COLO829 (cell line): ENCODE results near the gene ANKRD23.
"Not testable (repeated sequence)": the region's sequence is repeated elsewhere in the genome, so short reads cannot be mapped to it uniquely, and the experiment has no call there.

Source experiments
- DNase-seq: peaks from one replicate; pipeline ENCODE4 v3.0.0; 2012; ENCODE audit warnings: low spot score

ANKRD23 gene

DNA sequence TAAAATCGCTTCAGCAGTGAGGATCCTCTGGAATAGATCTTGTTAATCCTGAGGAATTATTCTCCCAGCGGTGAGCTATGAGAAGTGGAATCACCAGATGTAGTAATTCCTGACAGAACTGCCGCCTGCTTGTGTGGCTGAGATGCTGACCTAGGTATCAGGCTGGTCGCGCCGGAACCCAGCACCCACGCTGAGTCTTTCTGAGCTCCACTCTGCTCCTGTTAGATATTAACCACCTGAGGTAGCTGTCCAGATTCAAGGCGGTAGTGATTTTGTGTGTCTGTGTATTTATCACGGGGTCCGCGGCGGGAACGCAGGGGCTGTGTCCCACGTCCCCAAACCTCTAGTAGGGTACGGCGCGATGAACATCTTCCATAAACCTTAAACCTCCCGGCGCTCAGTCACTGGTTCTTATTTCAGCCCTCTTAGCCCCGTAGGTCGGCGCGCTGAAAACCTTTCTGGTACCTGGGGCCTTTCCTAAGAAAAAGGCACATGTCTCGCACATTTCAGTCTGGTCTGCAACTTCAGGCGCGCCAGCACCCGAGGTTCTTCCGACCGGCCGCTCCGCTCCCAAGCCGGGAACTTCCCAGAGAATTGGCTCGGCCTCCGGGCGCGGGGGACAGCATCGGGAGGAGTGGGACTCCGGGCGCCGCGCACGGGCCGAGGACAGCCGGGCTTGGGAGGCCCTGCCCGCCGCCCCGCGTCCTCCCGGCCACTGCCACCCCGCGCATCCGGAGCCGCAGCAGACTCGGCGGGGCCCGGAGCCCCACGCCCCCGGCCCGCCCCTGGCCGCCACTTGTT is 28.3 kb downstream of the ANKRD23 start:
- DNase-seq: peak; percentile 30

DNA sequence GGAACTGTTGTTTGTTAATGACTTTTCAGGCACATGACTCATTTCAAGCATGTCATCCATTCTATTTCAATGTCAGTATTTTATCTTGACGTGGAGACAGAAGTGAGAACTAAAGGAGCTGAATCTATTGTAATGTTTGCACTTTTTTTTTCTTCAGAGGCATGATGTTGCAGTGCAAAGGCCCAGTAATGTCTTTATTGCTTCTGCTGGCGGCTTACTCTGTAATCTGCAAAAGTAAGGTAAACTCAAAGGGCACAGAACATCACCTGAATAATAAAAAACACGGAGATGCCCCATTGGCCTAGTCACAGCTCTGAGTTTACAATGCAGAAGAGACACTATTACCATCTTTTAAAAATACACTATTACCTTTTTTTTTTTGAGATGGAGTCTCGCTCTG is 30.2 kb downstream of the ANKRD23 start:
- DNase-seq: no peak

DNA sequence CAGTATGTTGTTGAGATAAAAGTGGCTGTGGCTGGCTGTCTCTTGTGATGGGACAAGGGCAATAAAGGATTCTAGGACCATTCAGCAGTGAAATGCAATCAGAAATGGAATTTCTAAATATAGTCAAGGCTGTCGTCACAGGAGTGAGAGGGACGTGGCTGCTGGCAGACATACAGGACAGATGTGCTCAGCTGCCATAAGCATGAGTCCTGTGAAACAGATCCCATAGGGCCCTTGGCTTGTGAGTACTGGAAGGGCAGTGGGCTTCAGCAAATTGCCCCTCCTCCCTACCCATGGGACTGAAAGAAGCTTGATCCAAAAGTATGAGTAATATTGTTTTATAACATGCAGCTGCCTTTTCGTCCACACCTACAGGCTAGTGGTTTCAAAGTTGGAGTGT is 31.9 kb downstream of the ANKRD23 start:
- no peak for DNase-seq

DNA sequence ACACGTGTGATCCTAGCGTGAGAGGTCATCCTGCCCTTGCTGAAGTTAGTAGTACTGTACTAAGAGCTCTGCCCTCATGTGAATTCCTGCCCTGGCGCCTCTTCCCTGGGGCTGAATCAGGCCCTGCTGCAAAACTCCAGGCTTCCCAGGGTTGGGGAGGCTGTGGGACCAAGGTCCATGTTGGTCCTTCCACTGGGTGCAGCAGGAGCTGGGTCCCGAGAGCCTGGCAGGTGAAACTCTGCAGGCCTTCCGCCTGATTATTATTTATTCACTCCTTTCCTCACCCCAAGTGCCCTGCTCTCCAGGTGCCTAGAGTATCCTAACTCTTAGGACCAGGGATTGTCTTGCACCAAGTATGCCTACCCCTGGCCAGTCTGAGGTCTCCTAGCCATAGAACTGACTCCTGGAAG is 33.0 kb downstream of the ANKRD23 start:
- DNase-seq: no peak

DNA sequence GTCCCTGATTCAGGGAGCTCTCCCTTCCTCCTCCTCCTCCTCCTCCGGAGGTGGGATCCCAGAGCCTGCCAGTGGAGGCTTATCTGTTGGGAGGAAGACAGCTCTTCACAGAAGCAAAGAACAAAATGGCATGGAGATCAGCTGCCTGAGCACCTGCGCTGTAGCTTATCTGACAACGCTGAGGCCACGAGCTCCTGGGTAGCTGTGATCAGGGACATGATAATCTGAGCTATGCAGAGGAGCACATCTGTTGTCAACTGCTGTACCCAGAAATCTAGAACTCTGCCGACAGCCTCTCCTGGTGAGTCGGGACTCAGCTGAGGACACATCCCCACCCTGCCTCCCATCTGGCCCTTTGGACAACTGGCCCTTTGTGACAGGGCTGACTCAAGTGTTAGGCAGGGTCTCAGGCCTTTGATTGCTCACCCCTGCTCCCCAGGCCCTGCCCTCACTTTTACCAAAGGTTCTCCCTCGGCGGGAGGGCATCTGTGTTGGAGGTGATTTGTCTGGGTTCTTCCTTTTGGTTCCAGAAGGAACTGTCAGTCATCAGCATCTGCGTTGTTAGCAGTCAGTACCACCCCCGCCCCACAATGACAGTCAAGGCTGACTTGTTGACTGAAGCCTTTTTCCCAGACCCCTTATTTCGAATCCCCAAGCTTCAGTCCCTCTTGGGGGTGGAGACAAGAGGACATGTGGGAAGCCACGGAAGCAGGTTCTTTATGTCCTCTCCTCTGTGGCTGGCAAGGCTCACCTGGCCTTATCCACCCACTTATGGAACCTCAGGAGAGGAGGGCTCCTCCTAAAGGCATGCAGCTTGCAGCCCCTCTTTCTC is 33.7 kb downstream of the ANKRD23 start:
- DNase-seq: no peak

DNA sequence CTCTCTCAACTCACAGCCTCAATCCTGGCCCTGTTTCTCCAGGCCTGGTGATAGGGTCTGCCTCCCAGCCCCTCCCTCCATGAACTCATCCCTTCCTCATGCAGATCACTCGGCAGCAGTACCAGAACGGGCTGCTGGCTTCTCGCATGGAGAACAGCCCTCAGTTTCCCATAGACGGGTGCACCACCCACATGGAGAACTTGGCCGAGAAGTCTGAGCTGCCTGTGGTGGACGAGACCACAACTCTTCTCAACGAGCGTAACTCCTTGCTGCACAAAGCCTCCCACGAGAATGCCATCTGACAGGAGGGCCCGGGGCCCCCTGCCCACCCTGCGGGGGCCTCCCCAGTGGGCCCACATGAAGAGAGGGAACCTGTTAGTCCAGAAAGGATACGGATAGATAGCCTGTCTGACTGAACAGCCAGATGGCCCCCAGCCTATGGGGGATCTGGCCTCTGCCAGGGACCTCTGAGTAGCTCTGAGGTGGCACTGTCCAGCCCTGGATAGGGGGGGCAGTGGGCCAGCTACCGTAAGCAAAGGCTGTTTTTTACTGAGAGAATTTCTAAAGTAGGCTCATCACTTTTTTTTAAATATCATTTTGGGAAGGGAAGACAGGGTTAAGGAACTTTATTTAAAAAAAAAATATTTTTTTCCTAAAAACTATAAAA is 34.5 kb downstream of the ANKRD23 start:
- DNase-seq: no peak

DNA sequence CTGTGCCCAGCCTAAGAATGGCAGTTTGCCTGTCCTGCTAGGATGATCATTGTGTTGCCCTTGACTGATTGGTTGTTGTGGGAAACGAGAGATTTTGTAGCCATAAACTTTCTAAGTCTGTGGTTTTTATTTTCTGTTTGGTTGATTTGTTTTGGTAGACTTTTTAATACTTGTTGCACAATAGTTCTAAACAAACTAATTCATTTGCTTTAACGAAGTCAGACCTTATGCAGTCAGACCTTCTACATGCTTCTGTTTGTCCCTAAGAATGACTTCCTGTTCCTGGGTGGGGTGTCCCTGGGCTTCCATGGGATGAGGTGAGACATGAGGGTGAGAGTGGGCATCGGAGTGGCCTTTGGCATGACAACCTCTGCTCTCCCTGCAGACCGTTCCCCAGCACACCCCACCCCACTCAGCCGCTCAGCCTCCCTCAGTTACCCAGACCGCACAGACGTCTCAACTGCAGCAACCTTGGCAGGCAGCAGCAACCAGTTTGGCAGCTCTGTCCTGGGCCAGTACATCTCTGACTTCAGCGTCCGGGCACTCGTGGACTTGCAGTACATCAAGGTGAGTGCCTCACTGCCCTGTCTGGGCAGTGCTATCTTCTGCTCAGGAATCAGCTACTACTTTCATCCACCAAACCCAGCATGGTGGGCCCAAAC is 35.5 kb downstream of the ANKRD23 start:
- DNase-seq: no peak

DNA sequence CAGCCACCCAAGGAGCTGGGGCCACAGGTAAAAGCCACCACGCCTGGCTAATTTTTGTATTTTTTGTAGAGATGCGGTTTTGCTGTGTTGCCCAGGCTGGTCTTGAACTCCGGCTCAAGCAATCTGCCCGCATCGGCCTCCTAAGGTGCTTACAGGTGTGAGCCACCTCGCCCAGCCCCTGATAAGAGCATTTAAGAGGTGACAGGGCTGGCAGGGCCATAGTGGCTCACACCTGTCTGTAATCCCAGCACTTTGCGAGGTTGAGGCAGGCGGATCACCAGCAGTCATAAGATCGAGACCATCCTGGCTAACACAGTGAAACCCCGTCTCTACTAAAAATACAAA is 36.7 kb downstream of the ANKRD23 start:
- DNase-seq: no peak

DNA sequence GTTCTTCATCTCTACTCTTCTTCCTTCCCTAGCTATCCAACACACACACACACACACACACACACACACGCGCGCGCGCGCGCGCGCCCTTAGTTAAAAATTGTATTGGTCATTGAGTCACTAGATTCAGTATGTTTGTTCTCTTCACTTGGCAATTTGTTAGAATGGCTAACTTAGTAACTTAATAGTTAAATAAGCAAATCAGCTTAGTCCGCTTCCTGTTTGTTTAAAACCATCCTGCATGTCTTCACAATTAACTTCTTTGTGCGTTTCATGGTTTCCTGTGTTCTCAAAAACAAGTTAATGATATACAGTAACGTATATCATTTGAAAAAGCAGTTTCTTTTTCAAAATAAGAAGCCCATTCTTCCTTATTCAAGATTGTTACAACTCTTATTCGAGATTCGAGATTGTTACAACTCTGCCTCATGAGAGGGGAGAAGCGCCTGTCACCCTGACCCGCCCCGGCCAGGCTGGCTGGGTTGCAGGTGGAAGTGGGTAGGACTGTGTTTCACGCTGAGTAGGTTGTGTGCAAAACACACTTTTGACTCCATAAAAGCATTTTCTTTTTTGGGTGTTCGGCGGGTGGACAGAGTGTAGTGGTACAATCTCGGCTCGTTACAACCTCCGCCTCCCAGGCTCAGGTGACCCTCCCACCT is 37.2 kb downstream of the ANKRD23 start:
- peak; percentile 75 for DNase-seq

DNA sequence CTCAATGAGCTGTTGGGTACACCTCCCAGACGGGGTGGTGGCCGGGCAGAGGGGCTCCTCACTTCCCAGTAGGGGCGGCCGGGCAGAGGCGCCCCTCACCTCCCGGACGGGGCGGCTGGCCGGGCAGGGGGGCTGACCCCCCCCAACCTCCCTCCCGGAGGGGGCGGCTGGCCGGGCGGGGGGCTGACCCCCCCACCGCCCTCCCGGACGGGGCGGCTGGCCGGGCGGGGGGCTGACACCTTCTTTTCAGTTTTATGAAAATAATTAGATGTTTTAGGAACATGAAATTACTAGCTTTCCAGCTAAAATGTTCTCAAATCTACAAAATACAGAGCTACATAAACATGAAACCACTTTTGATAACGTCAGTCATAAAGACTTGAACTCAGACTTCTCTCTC is 37.9 kb downstream of the ANKRD23 start:
- DNase-seq: not testable (repeated sequence)

DNA sequence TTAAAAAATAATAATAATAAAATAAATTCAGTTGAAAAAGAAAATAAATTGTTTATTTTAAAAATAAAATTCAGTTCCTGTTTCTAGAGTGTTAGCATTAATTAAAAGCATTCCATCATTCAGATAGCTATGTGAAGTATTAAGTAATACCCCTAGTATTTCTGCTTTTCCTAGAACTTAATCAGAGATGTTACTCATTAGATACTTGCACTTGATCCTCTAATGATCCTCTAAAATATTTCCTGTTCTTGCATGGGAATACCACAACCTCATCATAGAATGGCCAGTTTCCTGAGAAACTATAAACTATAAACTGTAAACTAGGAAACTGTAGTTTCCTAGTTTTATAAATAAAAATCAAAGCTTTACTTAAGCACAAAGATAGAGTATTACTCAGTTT is 38.8 kb downstream of the ANKRD23 start:
- no peak for DNase-seq

DNA sequence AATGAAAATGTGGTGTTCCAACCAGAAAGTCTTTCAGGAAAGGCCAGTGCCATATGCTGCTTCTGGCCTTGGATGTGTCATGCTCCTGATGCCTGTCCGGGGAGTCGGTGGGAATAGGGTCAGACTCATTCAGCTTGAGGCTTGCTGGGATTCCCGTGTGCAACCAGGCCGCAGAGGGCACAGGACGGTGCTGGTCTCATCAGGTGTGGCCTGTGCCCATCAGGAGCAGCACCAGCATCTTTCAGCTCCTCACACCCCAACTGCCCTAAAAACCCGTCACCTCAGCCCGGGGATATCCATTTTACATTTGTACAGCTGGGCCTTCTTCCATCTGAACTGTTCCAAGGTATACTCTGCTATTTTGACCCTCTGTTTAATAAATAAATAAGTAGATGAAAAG is 41.1 kb downstream of the ANKRD23 start:
- no peak for DNase-seq

DNA sequence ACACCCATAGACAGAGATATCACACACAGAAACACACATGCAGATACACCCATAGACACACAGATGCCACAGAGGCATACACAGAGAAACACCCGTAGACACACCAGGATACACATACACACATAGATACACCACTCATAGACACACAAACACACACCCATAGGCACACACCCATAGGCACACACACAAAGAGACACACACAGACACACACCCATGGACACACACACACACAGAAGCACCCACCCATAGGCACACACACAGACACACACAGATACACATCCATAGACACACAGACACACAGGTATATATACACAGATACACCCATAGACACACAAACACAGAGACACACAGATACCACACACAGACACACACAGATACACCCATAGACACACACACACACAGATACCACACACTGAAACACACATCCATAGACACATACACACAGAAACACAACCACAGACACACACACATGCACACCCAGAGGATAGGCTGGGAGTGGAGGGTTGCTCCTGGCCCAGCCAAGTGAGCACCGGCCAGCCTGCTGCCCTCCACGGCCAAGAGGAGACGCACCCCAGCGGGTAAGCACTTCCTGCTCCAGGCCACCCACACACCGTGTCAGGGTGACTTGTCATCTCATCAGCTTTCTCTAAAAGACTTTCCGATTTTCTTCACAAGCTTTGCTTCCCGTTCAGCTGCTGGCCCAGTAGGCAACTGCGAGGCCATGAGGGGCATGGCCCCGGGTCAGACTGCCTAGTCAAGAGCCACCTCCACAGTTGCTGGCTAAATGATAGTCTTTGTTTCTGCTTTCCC is 41.8 kb downstream of the ANKRD23 start:
- DNase-seq: no peak

DNA sequence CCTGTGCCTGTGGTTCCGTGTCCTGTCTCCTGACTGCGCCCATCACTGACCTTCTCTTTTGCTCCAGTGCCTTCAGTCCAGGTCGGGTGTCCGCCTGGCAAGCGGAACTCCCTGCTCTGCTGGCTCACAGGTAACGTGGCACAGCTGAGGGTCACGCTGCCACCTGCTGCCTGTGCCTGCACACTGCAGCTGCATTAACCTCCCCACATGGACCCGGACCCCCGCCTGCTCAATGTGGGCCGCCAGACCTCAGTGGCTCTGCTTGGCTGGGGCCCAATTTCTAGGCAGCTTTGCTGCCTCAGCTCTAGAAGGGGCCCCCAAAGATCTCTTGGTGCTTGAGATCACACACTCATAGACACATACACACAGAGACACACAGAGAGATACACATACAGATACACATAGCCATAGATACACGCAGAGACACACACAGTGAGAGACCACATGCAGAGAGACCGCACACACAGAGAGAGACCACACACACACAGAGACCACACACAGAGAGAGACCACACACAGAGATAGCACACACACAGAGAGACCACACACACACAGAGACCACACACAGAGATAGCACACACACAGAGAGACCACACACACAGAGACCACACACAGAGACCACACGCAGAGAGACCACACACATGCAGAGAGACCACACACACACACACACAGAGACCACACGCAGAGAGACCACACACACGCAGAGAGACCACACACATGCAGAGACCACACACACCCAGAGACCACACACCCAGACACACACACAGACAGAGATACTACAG is 42.6 kb downstream of the ANKRD23 start:
- DNase-seq: peak; percentile 30

DNA sequence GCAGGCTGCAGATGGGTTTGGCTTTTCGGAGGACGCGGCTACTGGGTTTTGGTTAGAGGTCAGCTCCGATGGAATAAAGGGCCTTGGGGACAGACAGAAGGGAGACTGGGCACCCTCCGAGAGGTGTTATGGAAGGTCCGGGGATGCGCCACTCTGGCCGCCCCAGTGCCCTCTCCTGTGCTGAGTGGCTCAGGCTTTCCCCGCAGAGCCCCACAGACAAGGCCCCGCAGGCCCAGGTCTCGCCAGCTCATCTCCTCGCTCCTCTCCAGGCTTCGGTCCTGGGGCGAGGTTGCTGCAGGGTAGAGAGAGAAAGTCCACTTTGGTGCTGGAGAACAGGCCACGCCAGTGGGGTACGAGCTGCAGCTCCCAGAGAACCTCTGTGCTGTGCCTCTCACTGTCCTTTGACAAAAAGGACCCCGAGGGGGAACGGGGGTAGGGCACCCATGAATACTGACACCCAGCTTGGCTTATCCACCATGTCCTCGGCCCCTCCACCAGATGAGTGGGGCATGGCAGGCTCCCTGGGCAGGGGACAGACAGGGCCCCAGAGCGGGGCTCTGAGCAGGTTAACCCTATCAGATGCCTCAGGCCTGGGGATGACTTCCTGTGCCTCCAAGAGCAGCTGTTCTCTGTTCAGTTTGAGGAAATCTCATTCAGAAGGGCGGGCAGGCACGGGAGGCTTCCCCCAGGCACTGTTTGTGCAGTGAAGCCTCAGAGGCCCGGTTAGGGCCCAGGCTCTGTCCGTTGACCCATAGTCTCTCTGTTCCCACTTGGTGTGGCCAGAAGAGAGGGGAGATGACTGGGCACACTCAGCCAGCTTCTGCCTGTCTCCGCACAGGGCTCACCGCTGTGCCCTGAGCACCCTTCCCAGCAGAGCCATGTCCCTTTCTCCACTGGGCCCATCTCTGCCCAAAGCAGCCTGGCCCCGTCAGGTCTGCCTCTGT is 43.5 kb downstream of the ANKRD23 start:
- DNase-seq: no peak

DNA sequence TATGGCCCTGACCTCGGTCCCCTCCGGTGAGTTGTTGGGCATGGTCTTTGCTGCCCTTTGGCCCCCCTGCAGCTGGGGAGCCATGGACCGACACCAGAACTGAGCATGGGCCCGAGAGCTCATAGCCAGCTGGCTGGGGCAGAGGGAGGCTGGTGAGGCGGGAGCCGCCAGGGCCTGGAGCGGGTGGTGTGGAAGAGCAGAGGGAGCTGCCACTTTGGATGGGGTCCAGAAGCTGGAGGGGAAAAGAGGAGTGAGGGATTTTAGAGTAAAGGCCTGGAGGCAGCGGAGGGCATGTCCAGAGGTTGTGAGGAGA is 44.2 kb downstream of the ANKRD23 start:
- no peak for DNase-seq

DNA sequence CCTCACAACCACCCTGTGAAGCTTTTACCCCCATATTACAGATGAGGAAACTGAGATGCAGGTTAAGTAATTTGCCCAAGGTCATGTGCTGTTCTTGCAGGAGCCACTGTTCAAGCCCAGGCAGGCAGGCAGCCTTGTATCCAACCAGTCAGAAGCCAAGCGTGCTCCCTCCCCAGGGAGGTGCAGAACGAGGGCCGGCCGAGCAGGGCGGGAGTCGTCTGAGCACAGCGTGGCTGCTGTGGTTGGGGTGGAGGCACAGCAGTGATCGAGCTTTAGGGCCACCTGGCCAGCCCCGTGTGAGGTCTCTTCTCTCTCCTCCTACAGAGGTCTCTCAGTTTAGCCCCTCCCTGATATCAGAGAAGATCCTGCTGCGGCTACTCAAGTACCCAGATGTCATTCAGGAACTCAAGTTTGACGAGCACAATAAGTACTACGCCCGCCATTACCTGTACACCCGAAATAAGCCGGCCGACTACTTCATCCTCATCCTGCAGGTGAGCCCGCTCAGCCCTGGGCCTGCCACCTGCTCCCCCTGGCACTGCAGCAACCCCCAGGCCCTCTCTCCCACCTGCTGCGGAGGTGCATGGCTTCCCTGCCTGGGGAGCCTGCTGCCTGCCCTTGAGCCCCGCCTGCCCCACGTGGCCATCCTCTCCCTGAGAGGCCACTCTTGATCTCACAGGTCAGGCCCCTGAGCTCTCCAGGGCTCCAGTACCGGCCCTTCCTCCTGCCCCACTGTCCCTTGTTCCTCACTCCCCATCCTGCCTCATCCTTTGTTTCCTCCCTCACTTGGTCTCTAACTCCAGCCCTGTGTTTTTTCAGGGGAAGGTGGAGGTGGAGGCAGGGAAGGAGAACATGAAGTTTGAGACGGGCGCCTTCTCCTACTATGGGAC is 44.8 kb downstream of the ANKRD23 start:
- no peak for DNase-seq

DNA sequence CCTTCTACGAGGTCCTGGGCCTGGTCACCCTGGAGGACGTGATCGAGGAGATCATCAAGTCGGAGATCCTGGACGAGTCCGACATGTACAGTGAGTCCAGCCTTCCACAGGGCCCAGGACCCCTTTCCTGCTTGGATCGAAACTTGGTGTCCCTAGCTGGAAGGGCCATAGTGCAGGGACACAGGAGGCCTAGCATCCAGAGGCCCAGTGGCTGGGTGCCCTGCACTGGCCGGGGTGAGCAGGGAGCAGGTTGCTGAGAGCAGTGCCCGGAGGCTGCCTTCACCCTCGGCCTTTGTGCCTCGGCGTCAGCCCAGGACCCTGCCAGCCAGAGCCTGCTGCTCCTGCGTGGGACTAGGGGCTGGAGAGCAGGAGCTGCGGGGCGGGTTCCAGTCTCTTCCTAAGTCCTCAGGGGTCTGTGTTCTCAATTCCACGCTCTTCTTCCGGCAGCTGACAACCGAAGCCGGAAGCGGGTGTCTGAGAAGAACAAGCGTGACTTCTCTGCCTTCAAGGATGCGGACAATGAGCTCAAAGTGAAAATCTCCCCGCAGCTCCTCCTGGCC is 46.7 kb downstream of the ANKRD23 start:
- DNase-seq: no peak
